HFF-Myc (cell line): ENCODE results near the gene FAM81B.

Experiments
- DNase-seq: peaks from one replicate; pipeline ENCODE4 v3.0.0-alpha.2; 2011; ENCODE audit warnings: low read depth; ENCODE audit errors: extremely low read depth
- H3K4me3 ChIP-seq: replicated peaks from 2 replicates; pipeline ENCODE4 v1.5.1; 2011; ENCODE audit warnings: low read depth, mild to moderate bottlenecking, control low read depth, low read length
- CTCF ChIP-seq: IDR thresholded peaks from 2 replicates; pipeline ENCODE4 v1.5.1; 2012; ENCODE audit warnings: mild to moderate bottlenecking, low read depth, low read length, control low read depth; ENCODE audit errors: missing control alignments

FAM81B gene

DNA sequence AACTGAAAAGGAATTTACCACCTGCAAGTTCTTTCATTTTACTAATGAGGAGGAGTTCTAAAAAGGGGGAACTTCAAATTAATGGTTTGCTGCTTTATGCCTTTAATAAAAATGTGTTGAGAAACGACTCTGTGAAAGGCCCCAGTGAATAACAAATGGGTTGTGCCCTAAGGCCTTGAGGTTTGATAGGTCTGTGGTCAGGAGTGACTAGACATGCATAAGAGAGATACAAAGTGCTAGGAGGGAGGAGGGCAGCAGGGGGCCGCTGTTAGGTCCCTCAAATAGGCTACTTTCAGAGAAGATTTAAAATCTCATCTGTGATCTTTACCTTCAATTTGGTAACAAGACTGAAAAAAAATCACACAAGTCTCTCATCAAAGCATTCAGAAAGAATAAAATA lies 58.3 kb downstream of the FAM81B start:
- no peak for DNase-seq
- H3K4me3 ChIP-seq: no peak overlapping the region
- TF ChIP-seq CTCF: no peak

DNA sequence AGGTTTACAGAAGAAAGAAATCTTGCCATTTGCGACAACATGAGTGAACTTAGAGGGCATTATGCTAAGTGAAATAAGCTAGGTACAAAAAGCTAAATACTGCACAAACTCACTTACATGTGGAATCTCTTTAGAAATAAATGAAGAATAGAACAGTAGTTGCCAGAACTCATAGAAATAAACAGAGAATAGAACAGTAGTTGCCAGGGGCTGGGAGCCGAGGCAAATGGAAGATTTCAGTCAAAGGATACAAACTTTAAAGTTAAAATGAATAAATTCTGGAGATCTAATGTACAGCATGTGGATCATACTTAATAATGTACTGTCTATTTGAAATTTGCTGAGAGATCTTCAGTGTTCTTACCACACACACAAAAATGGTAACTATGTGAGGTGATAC lies 63.4 kb downstream of the FAM81B start:
- no peak for TF ChIP-seq CTCF
- no peak overlapping the region for H3K4me3 ChIP-seq
- DNase-seq: no peak

- DNase-seq: no peak
- H3K4me3 ChIP-seq: no peak overlapping the region
- TF ChIP-seq CTCF: no peak
These were observed 69.5 kb downstream of the FAM81B start for GRCh38 chr5:95460665-95461064.

DNA sequence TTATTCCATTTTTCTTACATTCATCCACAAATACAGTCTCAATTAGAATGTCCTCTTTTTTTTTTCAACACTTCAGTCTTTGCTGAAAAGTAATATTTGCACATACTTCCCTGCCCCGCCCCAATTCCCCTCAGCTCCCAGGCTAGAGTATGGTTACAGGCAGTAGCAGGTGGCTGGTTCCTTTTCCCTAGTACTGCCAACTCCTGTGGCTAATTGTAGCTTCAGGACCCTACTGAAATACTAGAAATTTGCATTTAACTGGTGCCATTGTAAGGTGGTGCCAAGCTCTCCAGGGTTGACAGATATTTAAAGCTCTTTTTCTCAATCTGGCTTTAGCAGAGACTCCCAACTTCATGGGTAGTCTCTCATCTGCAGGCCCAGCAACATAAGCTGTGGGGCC lies 80.3 kb downstream of the FAM81B start:
- no peak for TF ChIP-seq CTCF
- no peak for DNase-seq
- no peak overlapping the region for H3K4me3 ChIP-seq

DNA sequence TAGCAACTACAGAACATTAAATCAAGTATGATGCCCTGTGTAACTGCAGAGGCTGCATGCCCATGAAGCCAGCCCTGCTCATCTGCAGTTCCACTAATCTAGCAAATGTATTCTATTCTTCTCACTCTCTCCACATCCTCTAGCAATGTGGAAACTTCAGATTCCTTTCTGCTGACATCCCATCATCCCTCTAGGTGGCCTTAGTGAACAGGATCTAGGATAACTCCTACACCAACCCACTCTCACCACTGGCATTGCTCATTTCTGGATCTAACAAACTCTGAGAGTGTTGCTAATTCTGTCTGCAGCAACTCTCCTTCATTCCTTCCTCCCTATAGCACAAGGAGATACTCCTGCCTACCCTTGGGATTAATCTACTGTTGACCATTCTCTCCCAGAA lies 80.8 kb downstream of the FAM81B start:
- H3K4me3 ChIP-seq: no peak overlapping the region
- TF ChIP-seq CTCF: no peak
- DNase-seq: no peak

DNA sequence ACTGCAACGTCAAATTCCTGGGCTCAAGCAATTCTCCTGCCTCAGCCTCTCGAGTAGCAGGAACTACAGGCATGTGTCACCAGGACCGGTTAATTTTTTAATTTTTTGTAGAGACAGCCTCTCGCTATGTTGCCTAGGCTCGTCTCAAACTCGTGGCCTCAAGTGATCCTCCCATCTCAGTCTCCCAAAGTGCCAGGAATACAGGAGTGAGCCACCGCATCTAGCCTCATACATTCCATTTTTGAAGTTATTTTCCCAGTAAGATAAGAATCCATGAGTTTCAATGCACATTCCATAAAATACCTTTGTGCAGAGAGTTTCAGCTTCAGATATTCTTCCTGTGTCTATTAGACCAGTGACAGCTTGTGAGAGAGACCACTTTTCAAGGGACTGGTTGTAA lies 93.3 kb downstream of the FAM81B start:
- DNase-seq: no peak
- no peak for TF ChIP-seq CTCF
- H3K4me3 ChIP-seq: no peak overlapping the region

DNA sequence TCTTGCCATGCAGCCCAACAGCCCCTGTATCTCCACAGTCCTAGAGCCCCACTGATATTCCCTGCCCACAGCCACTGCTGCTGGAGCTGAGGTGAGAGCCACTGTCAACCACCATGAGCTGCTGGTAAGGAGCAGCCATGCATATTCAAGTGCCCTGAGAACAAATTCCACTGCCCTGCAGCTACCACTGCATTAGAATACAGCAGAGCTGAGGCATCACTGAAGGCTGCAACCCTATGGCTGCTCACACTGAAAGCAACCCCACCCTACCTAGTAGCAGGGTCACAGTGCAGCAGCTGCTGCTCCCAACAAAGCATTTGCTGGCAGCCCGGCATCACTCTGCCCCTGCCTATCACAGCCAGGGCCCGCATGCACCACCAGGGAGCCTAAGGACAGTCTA lies 95.0 kb downstream of the FAM81B start:
- no peak overlapping the region for H3K4me3 ChIP-seq
- no peak for TF ChIP-seq CTCF
- no peak for DNase-seq
